Activated T-cell treated with anti-CD3 and anti-CD28 coated beads for 24 hours (primary cell): ENCODE measurements around the gene HYAL4.
"Not testable (repeated sequence)": the region's sequence is repeated elsewhere in the genome, so short reads cannot be mapped to it uniquely, and the experiment has no call there.

Experiments used
- DNase-seq: peaks from one replicate; pipeline ENCODE4 v3.0.0-alpha.2; 2020; ENCODE audit warnings: low read depth

HYAL4 gene, protein sequence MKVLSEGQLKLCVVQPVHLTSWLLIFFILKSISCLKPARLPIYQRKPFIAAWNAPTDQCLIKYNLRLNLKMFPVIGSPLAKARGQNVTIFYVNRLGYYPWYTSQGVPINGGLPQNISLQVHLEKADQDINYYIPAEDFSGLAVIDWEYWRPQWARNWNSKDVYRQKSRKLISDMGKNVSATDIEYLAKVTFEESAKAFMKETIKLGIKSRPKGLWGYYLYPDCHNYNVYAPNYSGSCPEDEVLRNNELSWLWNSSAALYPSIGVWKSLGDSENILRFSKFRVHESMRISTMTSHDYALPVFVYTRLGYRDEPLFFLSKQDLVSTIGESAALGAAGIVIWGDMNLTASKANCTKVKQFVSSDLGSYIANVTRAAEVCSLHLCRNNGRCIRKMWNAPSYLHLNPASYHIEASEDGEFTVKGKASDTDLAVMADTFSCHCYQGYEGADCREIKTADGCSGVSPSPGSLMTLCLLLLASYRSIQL

GRCh38 chr7:123844712-123845219, at the start of gene HYAL4:
TSS of gene HYAL4 (plus strand) at chr7:123845169. CDS start at chr7:123868274, 23,105 bp downstream.
- DNase-seq: no peak

DNA sequence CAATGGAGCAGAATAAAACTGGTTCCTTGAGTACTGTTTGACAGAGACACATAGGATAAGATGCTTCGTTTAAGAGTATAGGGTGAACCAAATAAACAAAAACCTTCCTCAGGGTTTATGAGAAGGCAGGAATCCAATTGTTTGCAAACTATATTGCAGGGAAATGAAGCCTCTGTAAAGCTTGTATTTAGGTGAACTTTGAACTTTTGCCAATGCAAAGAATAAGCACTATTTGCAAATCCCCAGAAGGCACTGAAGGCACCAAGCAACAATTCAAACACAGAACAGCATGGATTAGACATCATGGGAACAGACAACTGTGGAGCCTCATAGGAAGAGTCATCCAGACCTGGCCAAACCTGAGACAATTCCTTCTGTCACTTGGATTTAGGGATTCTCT, 49.1 kb upstream of the HYAL4 start:
- DNase-seq: no peak

GRCh38 chr7:123796568-123796967, 48.4 kb upstream of the HYAL4 start:
- DNase-seq: no peak

DNA sequence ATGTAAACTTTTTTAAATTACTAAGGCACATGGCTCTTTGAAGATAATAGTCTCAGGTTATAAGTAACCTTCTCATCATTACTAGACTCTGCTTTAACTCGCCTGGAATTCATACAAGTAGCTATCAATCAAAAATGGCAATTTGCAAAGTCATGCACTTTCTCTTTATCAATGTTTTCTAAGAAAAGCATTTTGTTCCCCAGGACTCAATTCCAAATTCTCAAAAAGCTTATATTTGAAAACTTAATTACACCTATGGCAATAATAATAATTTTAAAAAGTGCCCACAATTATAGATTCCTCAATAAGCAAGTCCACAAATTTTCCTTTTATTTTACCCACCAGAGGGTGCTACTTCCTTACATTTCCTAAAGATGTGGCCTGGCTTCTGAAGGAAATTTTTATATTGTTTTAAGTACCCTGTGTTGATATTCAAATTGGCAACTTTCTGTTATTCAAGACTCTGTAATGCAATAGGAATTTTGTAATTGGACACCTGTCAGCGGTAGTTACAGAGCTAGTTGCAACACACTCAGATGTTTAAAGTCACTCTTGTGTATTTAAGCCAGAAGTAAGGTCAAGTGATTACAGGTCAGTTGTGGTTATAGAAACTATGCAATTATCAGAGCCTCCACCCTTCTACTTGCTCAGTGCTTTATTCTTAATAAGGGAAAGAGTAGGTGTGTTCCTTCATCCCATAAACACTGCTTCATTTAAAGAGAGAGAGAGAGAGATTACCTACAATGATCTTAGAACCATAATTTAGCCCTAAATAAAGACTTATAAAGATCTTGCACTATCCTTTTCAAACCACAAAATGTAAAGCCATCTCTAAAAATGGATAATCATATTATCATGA, 47.1 kb upstream of the HYAL4 start:
- DNase-seq: no peak

DNA sequence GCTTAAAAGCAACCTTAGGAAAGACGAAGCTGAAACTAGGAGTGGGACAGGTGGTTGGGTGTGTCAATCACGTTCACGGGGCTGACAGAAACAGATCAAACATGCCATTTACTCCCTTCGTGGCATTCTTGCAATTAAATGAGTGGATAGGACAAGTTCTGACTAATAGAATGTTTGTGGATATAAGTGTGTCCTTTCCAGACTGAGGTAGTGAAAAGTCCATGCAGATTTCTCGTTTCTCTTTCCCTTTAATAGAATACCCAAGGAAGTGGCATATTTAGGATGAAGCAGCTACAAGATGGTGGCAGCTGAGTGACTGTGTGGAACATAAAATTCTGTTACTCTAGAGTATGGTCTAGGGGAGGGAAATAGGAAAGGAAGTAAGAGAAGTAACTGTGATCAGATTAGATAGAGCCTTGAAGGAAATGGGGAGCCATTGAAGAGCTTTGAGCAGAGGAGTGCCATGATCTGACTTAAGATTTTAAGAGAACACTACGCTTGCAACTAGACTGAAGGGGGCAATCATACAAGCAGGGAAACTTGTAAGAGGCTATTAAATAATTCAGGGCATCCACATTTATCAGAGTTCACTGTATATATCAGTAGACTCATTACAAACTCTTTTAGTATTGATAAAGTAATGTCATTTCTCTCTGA, 46.3 kb upstream of the HYAL4 start:
- no peak for DNase-seq

GRCh38 chr7:123802249-123802648, 42.7 kb upstream of the HYAL4 start:
- DNase-seq: no peak

- DNase-seq: no peak
Observed at GRCh38 chr7:123805287-123805686, 39.7 kb upstream of the HYAL4 start.

GRCh38 chr7:123809471-123809870, 35.5 kb upstream of the HYAL4 start:
- no peak for DNase-seq

- no peak for DNase-seq
Observed at GRCh38 chr7:123811056-123811455, 33.9 kb upstream of the HYAL4 start.

DNA sequence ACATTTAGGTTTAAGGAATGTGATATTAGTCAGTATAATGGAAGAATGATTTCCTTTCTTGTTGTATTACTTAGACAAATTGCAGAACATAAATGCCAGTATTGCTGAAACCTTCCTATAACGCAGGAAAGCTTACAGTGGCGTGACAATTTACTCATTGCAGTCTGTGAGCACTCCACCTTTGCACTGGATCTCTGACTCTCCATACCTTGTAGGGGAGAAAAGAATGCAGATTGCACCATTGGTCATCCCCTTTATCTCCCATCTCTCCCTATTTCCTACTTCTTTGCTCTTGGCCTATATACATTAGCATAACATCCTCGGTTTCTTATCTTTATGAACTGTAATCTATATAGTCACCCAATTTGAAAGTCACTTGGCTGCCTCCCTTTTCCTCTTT, 28.1 kb upstream of the HYAL4 start:
- no peak for DNase-seq

DNA sequence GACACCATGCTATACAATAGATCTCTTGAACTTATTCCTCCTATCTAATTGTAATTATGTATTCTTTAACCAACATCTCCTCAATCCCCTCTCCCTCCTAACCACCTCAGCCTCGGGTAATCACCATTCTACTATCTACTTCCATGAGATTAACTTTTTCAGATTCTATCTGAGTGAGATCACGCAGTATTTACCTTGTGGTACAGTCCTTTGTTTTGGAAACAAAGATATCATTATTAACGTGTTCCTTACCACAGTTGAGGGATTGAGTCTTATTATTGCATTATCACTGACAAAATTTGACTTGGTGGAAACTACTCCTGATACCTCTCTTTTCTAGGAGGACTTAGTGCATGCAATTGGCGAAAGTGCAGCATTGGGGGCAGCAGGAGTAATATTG, 26.0 kb upstream of the HYAL4 start:
- DNase-seq: no peak

GRCh38 chr7:123819795-123820194, 25.2 kb upstream of the HYAL4 start:
- not testable (repeated sequence) for DNase-seq

- no peak for DNase-seq
Observed at GRCh38 chr7:123820864-123821263, 24.1 kb upstream of the HYAL4 start.

DNA sequence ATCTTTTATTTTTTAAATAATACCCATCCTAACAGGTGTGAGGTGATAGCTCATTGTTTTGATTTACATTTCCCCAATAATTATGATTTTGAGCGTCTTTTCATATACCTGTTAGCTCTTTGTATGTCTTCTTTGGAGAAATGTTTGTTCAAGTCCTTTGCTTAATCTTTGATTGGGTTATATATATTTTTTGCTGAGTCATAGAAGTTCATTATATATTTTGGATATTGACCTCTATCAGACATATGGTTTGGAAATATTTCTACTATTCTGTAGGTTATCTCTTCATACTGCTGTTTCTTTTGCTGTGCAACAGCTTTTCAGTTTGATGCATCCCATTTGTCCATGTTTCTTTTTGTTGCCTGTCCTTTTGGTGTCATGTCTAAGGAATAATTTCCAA, 23.6 kb upstream of the HYAL4 start:
- no peak for DNase-seq

- peak; percentile 33 for DNase-seq
Observed at GRCh38 chr7:123823898-123824753, 20.8 kb upstream of the HYAL4 start.

DNA sequence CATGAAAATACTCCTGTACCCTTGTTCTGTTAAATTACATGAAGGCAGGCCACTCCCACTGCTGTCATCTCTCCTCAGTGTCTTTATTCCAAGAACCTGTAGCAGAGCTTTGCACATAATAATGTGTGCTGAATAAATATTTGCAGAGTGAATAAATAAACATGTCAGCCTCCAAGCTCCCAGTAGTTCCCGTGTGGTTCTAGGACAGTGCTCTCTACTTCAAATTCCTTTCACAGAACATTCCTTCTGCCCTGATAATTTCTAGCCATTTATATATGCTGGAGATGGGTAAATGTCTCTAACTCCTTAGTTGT, 20.3 kb upstream of the HYAL4 start:
- no peak for DNase-seq

DNA sequence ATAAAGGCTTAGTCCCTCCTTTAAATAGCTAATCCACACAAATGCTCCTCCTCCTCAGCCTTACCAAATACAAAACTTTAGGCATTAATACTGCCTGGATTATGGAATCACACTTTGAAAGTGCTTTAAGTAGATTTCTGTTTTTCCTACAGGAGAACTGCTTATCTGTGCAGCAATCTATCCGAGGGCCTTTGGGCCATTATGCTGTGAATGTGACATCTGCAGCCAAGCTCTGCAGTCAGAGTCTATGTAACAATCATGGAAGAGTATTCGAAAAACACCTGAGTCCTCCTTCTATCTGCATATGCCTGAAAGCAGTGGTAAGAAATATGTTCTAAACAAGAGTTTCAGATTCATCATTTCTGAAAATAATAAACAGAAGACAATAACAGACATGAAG, 16.2 kb upstream of the HYAL4 start:
- DNase-seq: no peak

GRCh38 chr7:123836656-123837055, 8.3 kb upstream of the HYAL4 start:
- no peak for DNase-seq

GRCh38 chr7:123839106-123839505, 5.9 kb upstream of the HYAL4 start:
- not testable (repeated sequence) for DNase-seq

- DNase-seq: not testable (repeated sequence)
Observed at GRCh38 chr7:123844142-123844541, 827 bp upstream of the HYAL4 start.

- DNase-seq: no peak
Observed at GRCh38 chr7:123845823-123846216, 851 bp downstream of the HYAL4 start.
